Smooth muscle cell (in vitro differentiated cells): ENCODE measurements around the gene RASSF6. TPM values are rescaled to one million over a fixed set of nuclear protein-coding genes. Genes with fewer than 3 reads are reported as not detected.

ENCODE experiments used
- DNase-seq: peaks from one replicate; lab custom pipeline; 2025; ENCODE audit not compliant: unreplicated experiment; lab: John Stamatoyannopoulos, UW
- H2AFZ ChIP-seq: fragments of 200-600 bp; sonication (generic); 2 replicates; pipeline ENCODE4 v1.6.0; 2016; ENCODE audit warnings: antibody characterized with exemption, low read depth, mild to moderate bottlenecking
- H3F3A ChIP-seq: fragments of 200-600 bp; sonication (generic); 2 replicates; pipeline ENCODE4 v1.6.0; 2017; ENCODE audit warnings: antibody characterized with exemption, low read depth
- H3K27ac ChIP-seq: fragments of 200-600 bp; sonication (generic); 2 replicates; pipeline ENCODE4 v1.5.1; 2016; ENCODE audit warnings: low read depth, mild to moderate bottlenecking
- H3K27me3 ChIP-seq: fragments of 200-600 bp; sonication (generic); 2 replicates; pipeline ENCODE4 v1.6.1; 2016; ENCODE audit warnings: low read depth, mild to moderate bottlenecking
- H3K36me3 ChIP-seq: fragments of 200-600 bp; sonication (generic); 2 replicates; pipeline ENCODE4 v1.5.1; 2016; ENCODE audit warnings: low read depth
- H3K4me1 ChIP-seq: fragments of 200-600 bp; sonication (generic); 2 replicates; pipeline ENCODE4 v1.5.1; 2016; ENCODE audit warnings: low read depth
- H3K4me2 ChIP-seq: fragments of 200-600 bp; sonication (generic); 2 replicates; pipeline ENCODE4 v1.6.0; 2016; ENCODE audit warnings: mild to moderate bottlenecking
- H3K4me3 ChIP-seq: fragments of 200-600 bp; sonication (generic); 2 replicates; pipeline ENCODE4 v1.5.1; 2016; ENCODE audit warnings: mild to moderate bottlenecking
- H3K79me2 ChIP-seq: fragments of 200-600 bp; sonication (generic); 2 replicates; pipeline ENCODE4 v1.6.0; 2016; ENCODE audit warnings: low read depth, mild to moderate bottlenecking
- H3K9ac ChIP-seq: fragments of 200-600 bp; sonication (generic); 2 replicates; pipeline ENCODE4 v1.6.0; 2016; ENCODE audit warnings: low read depth
- H3K9me3 ChIP-seq: fragments of 200-600 bp; sonication (generic); replicated peaks from 2 replicates; pipeline ENCODE4 v1.5.1; 2016; ENCODE audit warnings: low read depth
- H4K20me1 ChIP-seq: fragments of 200-600 bp; sonication (generic); 2 replicates; pipeline ENCODE4 v1.6.0; 2016; ENCODE audit warnings: low read depth
- WGBS: methylation state at CpG from one replicate; pipeline ENCODE4 v1.1.7; 2016; ENCODE audit warnings: low lambda C conversion rate; 5-methylcytosine and 5-hydroxymethylcytosine counted together
- polyA plus RNA-seq: library from polyadenylated mRNA; unstranded; fragments of >200 nt; fragmentation: Nextera tagmentation; extraction: Ambion mirVana; gene quantifications from 2 replicates; pipeline ENCODE4 v1.2.1, GENCODE V29; 2016
- total RNA-seq: library from RNA; depleted of rRNA; stranded (reverse); fragments of >200 nt; gene quantifications from 2 replicates; pipeline ENCODE4 v1.2.3, GENCODE V29; 2014
- TF ChIP-seq, protein P1 (sequence below): fragments of 200-600 bp; sonication (generic); IDR thresholded peaks from 2 replicates; pipeline ENCODE4 v1.5.1; 2017; ENCODE audit warnings: borderline replicate concordance, mild to moderate bottlenecking, antibody characterized with exemption; ENCODE audit not compliant: insufficient read depth, poor library complexity, severe bottlenecking

The RASSF6 gene
- total and polyA plus RNA-seq, 2 experiments from 2014 or later = 0.09 TPM; not detected in 1

- Histone ChIP-seq H3K4me1 (no peaks in the 10 kb centered on the region), H3K79me2 (no peaks in the 10 kb centered on the region), H3K36me3 (no peaks in the 10 kb centered on the region), H4K20me1 (no peaks in the 10 kb centered on the region), H3K4me2 (no peak overlapping the region), H3F3A (peaks cover 9% of the 10 kb centered on the region), H3K27me3 (no peaks in the 10 kb centered on the region), H3K27ac (no peak overlapping the region), H3K9ac (no peak overlapping the region), H2AFZ (no peak overlapping the region), H3K9me3 (no peaks in the 10 kb centered on the region), H3K4me3 (no peak overlapping the region)
- DNase-seq = no peak
- TF ChIP-seq, protein P1, sequence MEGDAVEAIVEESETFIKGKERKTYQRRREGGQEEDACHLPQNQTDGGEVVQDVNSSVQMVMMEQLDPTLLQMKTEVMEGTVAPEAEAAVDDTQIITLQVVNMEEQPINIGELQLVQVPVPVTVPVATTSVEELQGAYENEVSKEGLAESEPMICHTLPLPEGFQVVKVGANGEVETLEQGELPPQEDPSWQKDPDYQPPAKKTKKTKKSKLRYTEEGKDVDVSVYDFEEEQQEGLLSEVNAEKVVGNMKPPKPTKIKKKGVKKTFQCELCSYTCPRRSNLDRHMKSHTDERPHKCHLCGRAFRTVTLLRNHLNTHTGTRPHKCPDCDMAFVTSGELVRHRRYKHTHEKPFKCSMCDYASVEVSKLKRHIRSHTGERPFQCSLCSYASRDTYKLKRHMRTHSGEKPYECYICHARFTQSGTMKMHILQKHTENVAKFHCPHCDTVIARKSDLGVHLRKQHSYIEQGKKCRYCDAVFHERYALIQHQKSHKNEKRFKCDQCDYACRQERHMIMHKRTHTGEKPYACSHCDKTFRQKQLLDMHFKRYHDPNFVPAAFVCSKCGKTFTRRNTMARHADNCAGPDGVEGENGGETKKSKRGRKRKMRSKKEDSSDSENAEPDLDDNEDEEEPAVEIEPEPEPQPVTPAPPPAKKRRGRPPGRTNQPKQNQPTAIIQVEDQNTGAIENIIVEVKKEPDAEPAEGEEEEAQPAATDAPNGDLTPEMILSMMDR = no peak
- 98% methylated on average over 2 of the region's 2 CpGs for WGBS
These were observed 82.1 kb downstream of the RASSF6 start for GRCh38 chr4:73538162-73538561.

GRCh38 chr4:73533515-73534422 is 86.5 kb downstream of the RASSF6 start:
- no peak overlapping the region for H3K4me3 ChIP-seq
- H3K4me1 ChIP-seq = no peaks in the 10 kb centered on the region
- no peaks in the 10 kb centered on the region for H4K20me1 ChIP-seq
- no peaks in the 10 kb centered on the region for H3K9me3 ChIP-seq
- H3K9ac ChIP-seq = no peak overlapping the region
- DNase-seq = no peak
- no peak overlapping the region for H2AFZ ChIP-seq
- 86% methylated on average over 2 of the region's 2 CpGs for WGBS
- H3K79me2 ChIP-seq = no peaks in the 10 kb centered on the region
- no peaks in the 10 kb centered on the region for H3K27me3 ChIP-seq
- H3K36me3 ChIP-seq = no peaks in the 10 kb centered on the region
- H3K4me2 ChIP-seq = no peak overlapping the region
- TF ChIP-seq, protein P1 = no peak
- H3K27ac ChIP-seq = no peak overlapping the region
- peaks cover 9% of the 10 kb centered on the region for H3F3A ChIP-seq

DNA sequence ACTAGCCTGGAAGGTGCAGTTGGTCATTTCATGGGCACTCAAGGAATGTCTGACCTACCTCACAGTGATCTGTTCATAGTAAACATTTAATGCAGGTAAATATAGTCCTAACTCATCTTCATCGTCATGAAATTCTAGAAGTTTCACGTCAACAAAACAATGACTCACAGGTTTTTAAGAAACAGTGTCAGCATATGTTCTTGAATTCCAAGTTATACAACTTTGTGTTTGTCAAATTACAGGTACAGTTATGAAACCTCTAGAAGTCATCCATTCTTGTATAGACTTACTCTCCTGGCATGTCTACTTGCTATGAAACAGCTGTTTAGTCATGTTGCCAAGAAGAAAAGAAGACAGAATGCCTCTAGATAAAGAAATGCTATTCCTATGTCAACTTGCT is 92.1 kb downstream of the RASSF6 start:
- no peaks in the 10 kb centered on the region for H4K20me1 ChIP-seq
- no peak overlapping the region for H3K4me2 ChIP-seq
- H3K4me3 ChIP-seq = no peak overlapping the region
- H3K27me3 ChIP-seq = no peaks in the 10 kb centered on the region
- H3K9ac ChIP-seq = no peak overlapping the region
- H2AFZ ChIP-seq = no peak overlapping the region
- DNase-seq = no peak
- TF ChIP-seq, protein P1 = no peak
- H3K36me3 ChIP-seq = no peaks in the 10 kb centered on the region
- H3F3A ChIP-seq = no peaks in the 10 kb centered on the region
- WGBS = 85% methylated on average over 2 of the region's 2 CpGs
- no peaks in the 10 kb centered on the region for H3K4me1 ChIP-seq
- H3K79me2 ChIP-seq = no peaks in the 10 kb centered on the region
- no peaks in the 10 kb centered on the region for H3K9me3 ChIP-seq
- H3K27ac ChIP-seq = no peak overlapping the region
